HG03565 (cell line): ENCODE measurements around the gene ABI3BP.

Source experiments
- ATAC-seq: cut with Tn5 transposase; IDR thresholded peaks from one replicate; pipeline ENCODE4 v1.9.1; 2021; ENCODE audit warnings: mild to moderate bottlenecking, moderate library complexity; ENCODE audit not compliant: unreplicated experiment

ABI3BP gene

GRCh38 chr3:100850701-100851100 lies 142.5 kb downstream of the ABI3BP start:
- ATAC-seq: no peak

- no peak for ATAC-seq
These were observed 143.1 kb downstream of the ABI3BP start for GRCh38 chr3:100850156-100850555.

GRCh38 chr3:100844063-100844936 lies 148.9 kb downstream of the ABI3BP start:
- ATAC-seq: peak; percentile 45

GRCh38 chr3:100838157-100838556 lies 155.1 kb downstream of the ABI3BP start:
- ATAC-seq: no peak

GRCh38 chr3:100836661-100837060 lies 156.6 kb downstream of the ABI3BP start:
- ATAC-seq: no peak

GRCh38 chr3:100834332-100834731 lies 158.9 kb downstream of the ABI3BP start:
- ATAC-seq: no peak

GRCh38 chr3:100833483-100833882 lies 159.7 kb downstream of the ABI3BP start:
- no peak for ATAC-seq

GRCh38 chr3:100831629-100832028 lies 161.6 kb downstream of the ABI3BP start:
- ATAC-seq: no peak

GRCh38 chr3:100830931-100831330 lies 162.3 kb downstream of the ABI3BP start:
- no peak for ATAC-seq

- ATAC-seq: no peak
These were observed 167.6 kb downstream of the ABI3BP start for GRCh38 chr3:100825574-100825973.

- ATAC-seq: no peak
These were observed 177.6 kb downstream of the ABI3BP start for GRCh38 chr3:100815583-100815982.

GRCh38 chr3:100813828-100814227 lies 179.4 kb downstream of the ABI3BP start:
- no peak for ATAC-seq

GRCh38 chr3:100811779-100812507 lies 181.3 kb downstream of the ABI3BP start:
- peak; percentile 41 for ATAC-seq

GRCh38 chr3:100810671-100811070 lies 182.6 kb downstream of the ABI3BP start:
- ATAC-seq: no peak

- ATAC-seq: no peak
These were observed 188.6 kb downstream of the ABI3BP start for GRCh38 chr3:100804631-100805030.

GRCh38 chr3:100803711-100804110 lies 189.5 kb downstream of the ABI3BP start:
- ATAC-seq: no peak

- no peak for ATAC-seq
These were observed 191.1 kb downstream of the ABI3BP start for GRCh38 chr3:100802126-100802525.

GRCh38 chr3:100798012-100798411 lies 195.2 kb downstream of the ABI3BP start:
- ATAC-seq: no peak

- ATAC-seq: no peak
These were observed 196.7 kb downstream of the ABI3BP start for GRCh38 chr3:100796556-100796955.

- ATAC-seq: no peak
These were observed 203.6 kb downstream of the ABI3BP start for GRCh38 chr3:100789579-100789978.

- ATAC-seq: no peak
These were observed 209.6 kb downstream of the ABI3BP start for GRCh38 chr3:100783619-100784018.

GRCh38 chr3:100782906-100783305 lies 210.3 kb downstream of the ABI3BP start:
- ATAC-seq: no peak
